ENCODE data around the gene ELP2. TPM values are rescaled to one million over a fixed set of nuclear protein-coding genes. Genes with fewer than 3 reads are reported as not detected.

Gene ELP2
- total and polyA plus RNA-seq, 2 of the 8 experiments (the other 6 are each of a cell fraction or from before 2014, with no cell fraction given) = 55.8 to 165 TPM

DNA sequence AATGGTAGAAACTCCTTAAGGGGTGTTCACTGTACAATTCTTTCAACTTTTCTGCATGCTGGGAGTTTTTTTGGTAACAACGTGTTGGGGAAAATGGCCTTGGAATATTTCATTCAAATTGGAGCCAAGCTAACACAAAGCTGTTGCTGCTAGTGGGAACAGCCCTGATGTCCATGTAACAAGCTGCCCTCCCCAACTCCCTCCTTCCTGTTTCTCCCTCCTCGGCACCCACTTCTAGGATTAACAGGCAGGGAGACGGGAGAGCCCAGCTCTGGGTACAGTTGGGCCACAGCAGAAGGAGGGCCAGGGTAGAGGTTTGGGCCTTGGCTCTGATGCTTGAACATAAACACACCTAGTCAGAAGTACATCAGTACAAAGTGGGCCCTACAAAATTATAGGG, 48.2 kb downstream of the ELP2 start:
- POLR2A ChIA-PET (ENCODE audit: partially characterized antibody) = interaction anchor here (0.6 to 3.8 kb wide), 3 partner anchors 12 to 267 kb away, joined by 3 to 24 read pairs (median 3); no protein-coding TSS in a partner anchor
- Histone ChIP-seq H3K56ac (replicated peaks; ENCODE audit: insufficient read length, low read depth, low read length) (no peak overlapping the region), H2BK12ac (ENCODE audit: low read depth, low read length) (no peak overlapping the region), H3K27me3 (replicated peaks in 1 of 4; ENCODE audit: control insufficient read depth in 3 of 4, extremely low read depth in 1 of 4, insufficient read depth in 3 of 4, low read length in 3 of 4) (no peaks in the 10 kb centered on the region), H2BK5ac (ENCODE audit: low read depth, low read length) (no peak overlapping the region), H3K4me3 (ENCODE audit: extremely low read depth in 1 of 4, insufficient read depth in 2 of 4, low read depth in 3 of 4, low read length in 4 of 4) (no peak overlapping the region), H3K23ac (ENCODE audit: insufficient read length) (no peak overlapping the region), H3K9ac (replicated peaks in 1 of 4; ENCODE audit: extremely low read depth in 1 of 4, low read depth in 3 of 4, low read length in 3 of 4) (no peak overlapping the region), H4K8ac (ENCODE audit: extremely low read depth, insufficient read depth, low read length) (no peak overlapping the region), H4K91ac (replicated peaks; ENCODE audit: insufficient read length, low read length) (no peak overlapping the region), H3K36me3 (ENCODE audit: control insufficient read depth in 2 of 4, insufficient read depth in 4 of 4, low read length in 3 of 4) (peaks cover 4 to 38% (median 24%) of the 10 kb centered on the region in 4 experiments; a peak in 7 of 8 replicates), H3K18ac (ENCODE audit: extremely low read depth, low read length) (no peak overlapping the region), H2BK20ac (ENCODE audit: low read length) (no peak overlapping the region), H3K23me2 (ENCODE audit: low read depth, low read length) (no peaks in the 10 kb centered on the region), H3K4me2 (ENCODE audit: insufficient read depth in 1 of 2, low read depth in 2 of 2, low read length in 2 of 2) (no peak overlapping the region), H2BK120ac (replicated peaks; ENCODE audit: low read depth, low read length) (no peak overlapping the region), H3K4me1 (replicated peaks in 1 of 4; ENCODE audit: control insufficient read depth in 3 of 4, insufficient read depth in 4 of 4, low read length in 3 of 4) (no peaks in the 10 kb centered on the region; a peak in 1 of 7 replicates), H3K4ac (replicated peaks; ENCODE audit: insufficient read length, low read depth, low read length) (no peak overlapping the region), H3K27ac (ENCODE audit: low read depth, low read length) (no peak overlapping the region), H3K9me3 (ENCODE audit: insufficient read depth in 2 of 2, low read depth in 1 of 2, low read length in 1 of 2) (no peaks in the 10 kb centered on the region), H3K79me1 (ENCODE audit: low read depth, low read length) (no peaks in the 10 kb centered on the region), H2AK5ac (ENCODE audit: low read depth, low read length) (no peak overlapping the region), H2BK15ac (ENCODE audit: low read length) (no peak overlapping the region), H4K20me1 (replicated peaks in 1 of 2; ENCODE audit: control insufficient read depth in 1 of 2, insufficient read depth in 2 of 2, low read length in 2 of 2) (peaks cover 0 to 2% of the 10 kb centered on the region in 2 experiments), H4K5ac (ENCODE audit: insufficient read length, low read depth, low read length) (no peak overlapping the region), H2AFZ (ENCODE audit: low read length) (no peak overlapping the region), H3K14ac (ENCODE audit: insufficient read length) (no peak overlapping the region), H3K79me2 (ENCODE audit: control insufficient read depth in 1 of 2, insufficient read depth in 2 of 2, low read length in 2 of 2) (no peaks in the 10 kb centered on the region)
- 89% methylated on average over 3 of the region's 3 CpGs; no CpG with 5 or more reads in 1 of the 2 experiments for WGBS, 2 experiments (ENCODE audit: extremely low coverage in 1 of 2, insufficient coverage in 1 of 2, insufficient read length in 1 of 2, insufficient replicate concordance in 2 of 2, low coverage in 1 of 2, low lambda C conversion rate in 2 of 2, missing lambda C conversion rate in 1 of 2)
- CTCF ChIA-PET (ENCODE audit: partially characterized antibody) = no interaction called here
- FAIRE-seq (no peak), DNase-seq (ENCODE audit: low read depth in 1 of 2, low spot score in 2 of 2) (no peak)
- TF ChIP-seq EP300 (IDR thresholded peaks at IDR 0.05; ENCODE audit: borderline replicate concordance in 1 of 2, low read depth in 2 of 2, low read length in 2 of 2) (no peak), RFX5 (IDR thresholded peaks at IDR 0.05; ENCODE audit: borderline replicate concordance, low read depth, low read length) (no peak), TAF7 (optimal IDR thresholded peaks at IDR 0.05; ENCODE audit: borderline replicate concordance, low read depth, low read length) (no peak), BRCA1 (IDR thresholded peaks at IDR 0.05; ENCODE audit: low read depth, low read length) (no peak), RXRA (IDR thresholded peaks at IDR 0.05; ENCODE audit: insufficient read depth, low read depth, low read length) (no peak), SIRT6 (IDR thresholded peaks at IDR 0.05; ENCODE audit: low read length) (no peak), JUN (IDR thresholded peaks at IDR 0.05; ENCODE audit: low read depth, low read length) (no peak)
- TF ChIP-seq, protein P1, sequence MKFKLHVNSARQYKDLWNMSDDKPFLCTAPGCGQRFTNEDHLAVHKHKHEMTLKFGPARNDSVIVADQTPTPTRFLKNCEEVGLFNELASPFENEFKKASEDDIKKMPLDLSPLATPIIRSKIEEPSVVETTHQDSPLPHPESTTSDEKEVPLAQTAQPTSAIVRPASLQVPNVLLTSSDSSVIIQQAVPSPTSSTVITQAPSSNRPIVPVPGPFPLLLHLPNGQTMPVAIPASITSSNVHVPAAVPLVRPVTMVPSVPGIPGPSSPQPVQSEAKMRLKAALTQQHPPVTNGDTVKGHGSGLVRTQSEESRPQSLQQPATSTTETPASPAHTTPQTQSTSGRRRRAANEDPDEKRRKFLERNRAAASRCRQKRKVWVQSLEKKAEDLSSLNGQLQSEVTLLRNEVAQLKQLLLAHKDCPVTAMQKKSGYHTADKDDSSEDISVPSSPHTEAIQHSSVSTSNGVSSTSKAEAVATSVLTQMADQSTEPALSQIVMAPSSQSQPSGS (IDR thresholded peaks at IDR 0.05; ENCODE audit: low read length) = no peak
- TF ChIP-seq, protein P2, sequence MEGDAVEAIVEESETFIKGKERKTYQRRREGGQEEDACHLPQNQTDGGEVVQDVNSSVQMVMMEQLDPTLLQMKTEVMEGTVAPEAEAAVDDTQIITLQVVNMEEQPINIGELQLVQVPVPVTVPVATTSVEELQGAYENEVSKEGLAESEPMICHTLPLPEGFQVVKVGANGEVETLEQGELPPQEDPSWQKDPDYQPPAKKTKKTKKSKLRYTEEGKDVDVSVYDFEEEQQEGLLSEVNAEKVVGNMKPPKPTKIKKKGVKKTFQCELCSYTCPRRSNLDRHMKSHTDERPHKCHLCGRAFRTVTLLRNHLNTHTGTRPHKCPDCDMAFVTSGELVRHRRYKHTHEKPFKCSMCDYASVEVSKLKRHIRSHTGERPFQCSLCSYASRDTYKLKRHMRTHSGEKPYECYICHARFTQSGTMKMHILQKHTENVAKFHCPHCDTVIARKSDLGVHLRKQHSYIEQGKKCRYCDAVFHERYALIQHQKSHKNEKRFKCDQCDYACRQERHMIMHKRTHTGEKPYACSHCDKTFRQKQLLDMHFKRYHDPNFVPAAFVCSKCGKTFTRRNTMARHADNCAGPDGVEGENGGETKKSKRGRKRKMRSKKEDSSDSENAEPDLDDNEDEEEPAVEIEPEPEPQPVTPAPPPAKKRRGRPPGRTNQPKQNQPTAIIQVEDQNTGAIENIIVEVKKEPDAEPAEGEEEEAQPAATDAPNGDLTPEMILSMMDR (IDR thresholded peaks at IDR 0.05; ENCODE audit: control extremely low read depth in 1 of 3, insufficient read depth in 1 of 3, low read depth in 1 of 3, low read length in 3 of 3) = no peak
